Activated naive CD4-positive, alpha-beta T cell treated with anti-CD3 and anti-CD28 coated beads, Interleukin-2, amount 10 ng/mL, durations not matched to agents 7 days and 5 days (primary cell): ENCODE results near the gene MAPRE3.

ENCODE experiments used
- CTCF ChIA-PET: fragments of 350-600 bp; sonication (Branson Sonifier 250); formaldehyde crosslinking; loops from one replicate; lab custom pipeline; 2021; ENCODE audit warnings: antibody characterized with exemption; lab: Charles Lee
- DNase-seq: peaks from one replicate; pipeline ENCODE4 v3.0.0-alpha.2; 2020
- H3K27ac Mint-ChIP-seq: one replicate; pipeline ENCODE4 v1.8.0; 2021; ENCODE audit warnings: mild to moderate bottlenecking, moderate library complexity, mixed read lengths
- H3K27me3 Mint-ChIP-seq: one replicate; pipeline ENCODE4 v1.8.0; 2021; ENCODE audit warnings: mild to moderate bottlenecking, mixed read lengths
- H3K36me3 Mint-ChIP-seq: one replicate; pipeline ENCODE4 v1.8.0; 2021; ENCODE audit warnings: mixed read lengths
- H3K4me1 Mint-ChIP-seq: one replicate; pipeline ENCODE4 v1.8.0; 2021; ENCODE audit warnings: mixed read lengths
- H3K4me3 Mint-ChIP-seq: one replicate; pipeline ENCODE4 v1.8.0; 2021; ENCODE audit warnings: mild to moderate bottlenecking, moderate library complexity, mixed read lengths
- H3K9me3 Mint-ChIP-seq: one replicate; pipeline ENCODE4 v1.8.0; 2021; ENCODE audit warnings: mixed read lengths

The MAPRE3 gene

GRCh38 chr2:26940001-26940400 lies 30.4 kb upstream of the MAPRE3 start:
- CTCF ChIA-PET = interaction anchor here (1.7 to 6.1 kb wide), 3 partner anchors 18 to 93 kb away, joined by 4 to 95 read pairs (median 14); partner anchors contain the start of gene DPYSL5
- Mint-ChIP-seq H3K27ac (no peak overlapping the region), H3K4me1 (no peaks in the 10 kb centered on the region), H3K9me3 (no peaks in the 10 kb centered on the region), H3K4me3 (no peak overlapping the region), H3K36me3 (no peaks in the 10 kb centered on the region), H3K27me3 (peaks cover 31% of the 10 kb centered on the region)
- DNase-seq = no peak

- Mint-ChIP-seq H3K4me1 (no peaks in the 10 kb centered on the region), H3K4me3 (no peak overlapping the region), H3K27ac (no peak overlapping the region), H3K27me3 (peaks cover 29% of the 10 kb centered on the region), H3K36me3 (no peaks in the 10 kb centered on the region), H3K9me3 (no peaks in the 10 kb centered on the region)
- no peak for DNase-seq
- CTCF ChIA-PET = interaction anchor here (1.2 to 6.1 kb wide), 3 partner anchors 16 to 94 kb away, joined by 3 to 95 read pairs (median 14); partner anchors contain the start of gene DPYSL5
Measured at GRCh38 chr2:26941486-26941885, 29.0 kb upstream of the MAPRE3 start.

GRCh38 chr2:26942543-26943295 lies 27.7 kb upstream of the MAPRE3 start:
- peak; percentile 75 for DNase-seq
- Mint-ChIP-seq H3K27me3 (peaks cover 33% of the 10 kb centered on the region), H3K4me1 (no peaks in the 10 kb centered on the region), H3K27ac (no peak overlapping the region), H3K36me3 (no peaks in the 10 kb centered on the region), H3K4me3 (no peak overlapping the region), H3K9me3 (no peaks in the 10 kb centered on the region)
- CTCF ChIA-PET = interaction anchor here (0.5 to 6.1 kb wide), 14 partner anchors 12 to 345 kb away, joined by 3 to 95 read pairs (median 3); partner anchors contain the start of gene DPYSL5

- CTCF ChIA-PET = no interaction called here
- no peaks in the 10 kb centered on the region for H3K9me3 Mint-ChIP-seq
- H3K27me3 Mint-ChIP-seq = peaks cover 35% of the 10 kb centered on the region
- DNase-seq = no peak
- H3K36me3 Mint-ChIP-seq = no peaks in the 10 kb centered on the region
- no peak overlapping the region for H3K4me3 Mint-ChIP-seq
- H3K27ac Mint-ChIP-seq = no peak overlapping the region
- H3K4me1 Mint-ChIP-seq = no peaks in the 10 kb centered on the region
Measured at GRCh38 chr2:26945991-26946750, 24.3 kb upstream of the MAPRE3 start.

- Mint-ChIP-seq H3K36me3 (no peaks in the 10 kb centered on the region), H3K27ac (no peak overlapping the region), H3K9me3 (no peaks in the 10 kb centered on the region), H3K4me1 (no peaks in the 10 kb centered on the region), H3K27me3 (peaks cover 30% of the 10 kb centered on the region), H3K4me3 (no peak overlapping the region)
- no peak for DNase-seq
- CTCF ChIA-PET = no interaction called here
Measured at GRCh38 chr2:26946841-26947784, 23.3 kb upstream of the MAPRE3 start.

GRCh38 chr2:26948800-26949199 lies 21.6 kb upstream of the MAPRE3 start:
- Mint-ChIP-seq H3K9me3 (no peaks in the 10 kb centered on the region), H3K4me3 (no peak overlapping the region), H3K36me3 (no peaks in the 10 kb centered on the region), H3K4me1 (no peaks in the 10 kb centered on the region), H3K27me3 (peaks cover 23% of the 10 kb centered on the region), H3K27ac (no peak overlapping the region)
- CTCF ChIA-PET = interaction anchor here (1.7 kb wide), 1 partner anchor 103 kb away, joined by 8 read pairs; no protein-coding TSS in a partner anchor
- DNase-seq = no peak

- Mint-ChIP-seq H3K27me3 (peaks cover 28% of the 10 kb centered on the region), H3K9me3 (no peaks in the 10 kb centered on the region), H3K4me1 (no peaks in the 10 kb centered on the region), H3K27ac (no peak overlapping the region), H3K36me3 (no peaks in the 10 kb centered on the region), H3K4me3 (no peak overlapping the region)
- CTCF ChIA-PET = interaction anchor here (1.0 to 1.7 kb wide), 3 partner anchors 11 to 104 kb away, joined by 3 to 8 read pairs (median 3); no protein-coding TSS in a partner anchor
- DNase-seq = no peak
Measured at GRCh38 chr2:26950246-26950645, 20.2 kb upstream of the MAPRE3 start.

GRCh38 chr2:26951236-26951635 lies 19.2 kb upstream of the MAPRE3 start:
- DNase-seq = no peak
- peaks cover 30% of the 10 kb centered on the region for H3K27me3 Mint-ChIP-seq
- no peak overlapping the region for H3K4me3 Mint-ChIP-seq
- H3K4me1 Mint-ChIP-seq = no peaks in the 10 kb centered on the region
- H3K9me3 Mint-ChIP-seq = no peaks in the 10 kb centered on the region
- CTCF ChIA-PET = interaction anchor here (0.7 kb wide), 1 partner anchor 238 kb away, joined by 3 read pairs; no protein-coding TSS in a partner anchor
- H3K36me3 Mint-ChIP-seq = no peaks in the 10 kb centered on the region
- H3K27ac Mint-ChIP-seq = no peak overlapping the region

GRCh38 chr2:26952374-26952773 lies 18.1 kb upstream of the MAPRE3 start:
- Mint-ChIP-seq H3K27me3 (peaks cover 34% of the 10 kb centered on the region), H3K4me1 (no peaks in the 10 kb centered on the region), H3K27ac (no peak overlapping the region), H3K4me3 (no peak overlapping the region), H3K36me3 (no peaks in the 10 kb centered on the region), H3K9me3 (no peaks in the 10 kb centered on the region)
- CTCF ChIA-PET = interaction anchor here (1.9 kb wide), 1 partner anchor 9 kb away, joined by 7 read pairs; no protein-coding TSS in a partner anchor
- DNase-seq = no peak

GRCh38 chr2:26954135-26954534 lies 16.3 kb upstream of the MAPRE3 start:
- Mint-ChIP-seq H3K4me3 (no peak overlapping the region), H3K27ac (no peak overlapping the region), H3K9me3 (no peaks in the 10 kb centered on the region), H3K4me1 (no peaks in the 10 kb centered on the region), H3K36me3 (no peaks in the 10 kb centered on the region), H3K27me3 (peaks cover 49% of the 10 kb centered on the region)
- no peak for DNase-seq
- CTCF ChIA-PET = interaction anchor here (1.9 kb wide), 1 partner anchor 7 kb away, joined by 7 read pairs; no protein-coding TSS in a partner anchor

GRCh38 chr2:26957041-26957440 lies 13.4 kb upstream of the MAPRE3 start:
- no peaks in the 10 kb centered on the region for H3K4me1 Mint-ChIP-seq
- no peaks in the 10 kb centered on the region for H3K36me3 Mint-ChIP-seq
- CTCF ChIA-PET = interaction anchor here (1.2 kb wide), 1 partner anchor 16 kb away, joined by 3 read pairs; no protein-coding TSS in a partner anchor
- no peak overlapping the region for H3K27ac Mint-ChIP-seq
- no peak overlapping the region for H3K4me3 Mint-ChIP-seq
- H3K27me3 Mint-ChIP-seq = peaks cover 69% of the 10 kb centered on the region
- no peak for DNase-seq
- H3K9me3 Mint-ChIP-seq = no peaks in the 10 kb centered on the region

GRCh38 chr2:26957534-26957933 lies 12.9 kb upstream of the MAPRE3 start:
- H3K9me3 Mint-ChIP-seq = no peaks in the 10 kb centered on the region
- no peaks in the 10 kb centered on the region for H3K4me1 Mint-ChIP-seq
- H3K36me3 Mint-ChIP-seq = no peaks in the 10 kb centered on the region
- no peak overlapping the region for H3K27ac Mint-ChIP-seq
- H3K27me3 Mint-ChIP-seq = peaks cover 65% of the 10 kb centered on the region
- CTCF ChIA-PET = interaction anchor here (0.6 to 1.2 kb wide), 2 partner anchors 16 to 59 kb away, joined by 3 to 4 read pairs; no protein-coding TSS in a partner anchor
- H3K4me3 Mint-ChIP-seq = no peak overlapping the region
- DNase-seq = no peak

- Mint-ChIP-seq H3K4me3 (no peak overlapping the region), H3K27ac (peak overlapping the region; percentile 4), H3K27me3 (peaks cover 62% of the 10 kb centered on the region), H3K9me3 (no peaks in the 10 kb centered on the region), H3K36me3 (no peaks in the 10 kb centered on the region), H3K4me1 (no peaks in the 10 kb centered on the region)
- CTCF ChIA-PET = interaction anchor here (0.8 to 11.9 kb wide), 8 partner anchors 10 to 320 kb away, joined by 3 to 176 read pairs (median 3); no protein-coding TSS in a partner anchor
- no peak for DNase-seq
Measured at GRCh38 chr2:26959331-26959730, 11.1 kb upstream of the MAPRE3 start.
